H1 (cell line): ENCODE data around the gene ADGRG1. TPM values are rescaled to one million over a fixed set of nuclear protein-coding genes. Genes with fewer than 3 reads are reported as not detected.

ENCODE experiments used
- BACH1 ChIP-seq: IDR thresholded peaks from 2 replicates; pipeline ENCODE4 v1.6.1; 2012; ENCODE audit warnings: low read length, improper control_type of control experiment
- CREB1 ChIP-seq: IDR thresholded peaks from 2 replicates; pipeline ENCODE4 v1.6.1; 2012; ENCODE audit warnings: inconsistent platforms
- EP300 ChIP-seq, 2 experiments: IDR thresholded peaks; 1 replicate in 1 of 2; 2 replicates in 1 of 2; pipeline ENCODE4 v1.6.1; 2011 to 2012; ENCODE audit warnings: low read depth in 2 of 2, low read length in 2 of 2, mild to moderate bottlenecking in 2 of 2, borderline replicate concordance in 1 of 2, inconsistent platforms in 1 of 2, moderate library complexity in 1 of 2
- JUND ChIP-seq: IDR thresholded peaks from 2 replicates; pipeline ENCODE4 v1.6.1; 2011; ENCODE audit warnings: mild to moderate bottlenecking, improper control_type of control experiment, low read length
- KDM5A ChIP-seq: fragments of 200-600 bp; IDR thresholded peaks from 2 replicates; pipeline ENCODE4 v1.7.1; 2012; ENCODE audit warnings: mild to moderate bottlenecking, low read length, inconsistent platforms, mixed read lengths
- NANOG ChIP-seq: IDR thresholded peaks from 2 replicates; pipeline ENCODE4 v1.6.1; 2011; ENCODE audit warnings: low read length, low read depth, mild to moderate bottlenecking, inconsistent platforms; ENCODE audit not compliant: insufficient read depth, poor library complexity, severe bottlenecking
- PHF8 ChIP-seq: fragments of 200-600 bp; sonication (generic); conservative IDR thresholded peaks from 2 replicates; pipeline ENCODE4 v1.7.1; 2012; ENCODE audit warnings: low read depth, mild to moderate bottlenecking, inconsistent platforms, low read length, moderate library complexity
- RBBP5 ChIP-seq: IDR thresholded peaks from 2 replicates; pipeline ENCODE4 v1.7.1; 2012; ENCODE audit warnings: low read depth, mild to moderate bottlenecking, inconsistent platforms, low read length, moderate library complexity, borderline replicate concordance
- RFX5 ChIP-seq: IDR thresholded peaks from 2 replicates; pipeline ENCODE4 v1.6.1; 2011; ENCODE audit warnings: low read depth, low read length, improper control_type of control experiment, borderline replicate concordance
- SIN3A ChIP-seq, 2 experiments: IDR thresholded peaks in 1 of 2; conservative IDR thresholded peaks in 1 of 2; 2 replicates each; pipeline ENCODE4 v1.6.1; 2011 to 2012; ENCODE audit warnings: low read length in 2 of 2, improper control_type of control experiment in 1 of 2, low read depth in 1 of 2, mild to moderate bottlenecking in 1 of 2
- SRF ChIP-seq: IDR thresholded peaks from 2 replicates; pipeline ENCODE4 v1.6.1; 2011; ENCODE audit warnings: mild to moderate bottlenecking, low read depth, low read length, moderate library complexity
- TAF1 ChIP-seq: IDR thresholded peaks from 2 replicates; pipeline ENCODE4 v1.6.1; 2011; ENCODE audit warnings: mild to moderate bottlenecking, low read depth, low read length
- TAF7 ChIP-seq: optimal IDR thresholded peaks from 2 replicates; pipeline ENCODE3; 2011; ENCODE audit warnings: low read depth, mild to moderate bottlenecking, inconsistent platforms, low read length, moderate library complexity, borderline replicate concordance
- TEAD4 ChIP-seq: IDR thresholded peaks from 2 replicates; pipeline ENCODE4 v1.6.1; 2012; ENCODE audit warnings: low read depth, low read length, inconsistent platforms, mixed read lengths
- polyA plus RNA-seq, 7 experiments: library from polyadenylated mRNA; depleted of rRNA in 3 of 7; stranded (reverse) in 5 of 7; unstranded in 2 of 7; fragments of >200 nt in 5 of 7; fragments of 200-250 nt in 2 of 7; gene quantifications; 1 replicate in 5 of 7; 2 replicates in 1 of 7; 4 replicates in 1 of 7; pipeline versions ENCODE4 v1.2.1 to v1.2.3, GENCODE V29; 2011 to 2013; ENCODE audit warnings: missing spikeins in 2 of 7, mixed read lengths in 2 of 7
- total RNA-seq: library from RNA; stranded (reverse); fragmentation: NEBNext Ultra II Directional; extraction: Animal tissue kit (Norgen Biotek cat#: 25700); gene quantifications from 2 replicates; pipeline ENCODE4 v1.2.1, GENCODE V29; 2021
- TF ChIP-seq, protein P1 (sequence below): IDR thresholded peaks from 2 replicates; pipeline ENCODE4 v1.6.1; 2012; ENCODE audit warnings: inconsistent platforms
- TF ChIP-seq, protein P2 (sequence below): IDR thresholded peaks from 2 replicates; pipeline ENCODE4 v1.6.1; 2012; ENCODE audit warnings: low read length, inconsistent platforms

The ADGRG1 gene
- total and polyA plus RNA-seq, 2 of the 8 experiments (the other 6 are each of a cell fraction or from before 2014, with no cell fraction given) = 1.3 to 2.6 TPM

DNA sequence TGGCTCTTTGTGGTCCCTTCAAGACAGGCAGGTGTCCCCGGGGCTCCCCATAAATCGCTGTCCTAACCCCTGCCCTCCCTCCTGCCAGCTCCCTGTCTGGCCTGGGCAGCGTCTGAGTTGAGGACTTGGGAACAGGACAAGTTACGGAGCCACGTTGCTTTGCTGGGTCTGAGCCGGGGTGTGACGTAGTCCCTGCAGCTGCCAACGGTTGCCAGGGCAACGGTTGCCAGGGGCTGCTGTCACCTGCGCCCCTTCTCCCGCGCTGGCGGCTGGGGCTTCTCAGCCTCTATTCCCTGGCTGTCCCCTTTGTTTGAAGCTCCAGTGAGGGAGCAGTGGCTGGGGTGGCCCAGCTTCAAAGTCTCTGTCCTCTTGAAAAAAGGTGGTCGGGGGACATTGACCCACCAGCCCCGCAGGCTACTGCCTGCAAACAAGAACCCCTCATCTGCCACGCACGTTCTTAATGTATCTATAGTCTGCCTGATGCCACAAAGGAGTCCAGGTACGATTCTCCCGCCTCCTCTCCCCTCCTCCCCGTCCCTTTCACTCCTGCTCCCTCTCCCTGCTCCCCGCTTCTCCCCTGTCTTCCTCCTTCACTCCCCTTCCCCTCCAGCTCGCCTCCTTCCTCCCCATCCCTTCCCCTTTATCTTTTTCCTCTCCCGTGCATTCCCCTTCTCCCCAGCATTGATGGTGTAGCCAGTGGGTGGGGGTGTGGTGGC is 10.9 kb downstream of the ADGRG1 start (continued):
- TF ChIP-seq TAF7 = no peak
- TF ChIP-seq KDM5A = no peak
- TF ChIP-seq TEAD4 = no peak
- peak; percentile 91 for TF ChIP-seq CREB1
- TF ChIP-seq NANOG = no peak
- TF ChIP-seq RFX5 = 0 out of 2 replicates have a peak, but pooled peaks have one; percentile 15
- TF ChIP-seq, protein P1, sequence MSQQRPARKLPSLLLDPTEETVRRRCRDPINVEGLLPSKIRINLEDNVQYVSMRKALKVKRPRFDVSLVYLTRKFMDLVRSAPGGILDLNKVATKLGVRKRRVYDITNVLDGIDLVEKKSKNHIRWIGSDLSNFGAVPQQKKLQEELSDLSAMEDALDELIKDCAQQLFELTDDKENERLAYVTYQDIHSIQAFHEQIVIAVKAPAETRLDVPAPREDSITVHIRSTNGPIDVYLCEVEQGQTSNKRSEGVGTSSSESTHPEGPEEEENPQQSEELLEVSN = peak; percentile 56
- TF ChIP-seq SRF = no peak
- no peak for TF ChIP-seq PHF8
- no peak for TF ChIP-seq BACH1
- no peak for TF ChIP-seq RBBP5
- TF ChIP-seq, protein P2, sequence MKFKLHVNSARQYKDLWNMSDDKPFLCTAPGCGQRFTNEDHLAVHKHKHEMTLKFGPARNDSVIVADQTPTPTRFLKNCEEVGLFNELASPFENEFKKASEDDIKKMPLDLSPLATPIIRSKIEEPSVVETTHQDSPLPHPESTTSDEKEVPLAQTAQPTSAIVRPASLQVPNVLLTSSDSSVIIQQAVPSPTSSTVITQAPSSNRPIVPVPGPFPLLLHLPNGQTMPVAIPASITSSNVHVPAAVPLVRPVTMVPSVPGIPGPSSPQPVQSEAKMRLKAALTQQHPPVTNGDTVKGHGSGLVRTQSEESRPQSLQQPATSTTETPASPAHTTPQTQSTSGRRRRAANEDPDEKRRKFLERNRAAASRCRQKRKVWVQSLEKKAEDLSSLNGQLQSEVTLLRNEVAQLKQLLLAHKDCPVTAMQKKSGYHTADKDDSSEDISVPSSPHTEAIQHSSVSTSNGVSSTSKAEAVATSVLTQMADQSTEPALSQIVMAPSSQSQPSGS = no peak
- TF ChIP-seq TAF1 = no peak
- no peak for TF ChIP-seq EP300 (IDR thresholded peaks at IDR 0.05; ENCODE audit: borderline replicate concordance in 1 of 2, low read depth in 2 of 2, low read length in 2 of 2)
- peak; percentile 43; the same call in 1 of the 2 replicates for TF ChIP-seq JUND
- peak; percentile 94 to 98 for TF ChIP-seq SIN3A (conservative IDR thresholded peaks at IDR 0.05 in 1 of 2, IDR thresholded peaks at IDR 0.05 in 1 of 2; ENCODE audit: low read depth in 1 of 2, low read length in 2 of 2)
